Liver (tissue), 9 donors: Measurements from ENCODE around the gene NEK5. TPM values are rescaled to one million over a fixed set of nuclear protein-coding genes. Genes with fewer than 3 reads are reported as not detected.

Experiments used
- DNase-seq: peaks from one replicate; pipeline ENCODE4 v3.0.0-alpha.2; 2017; ENCODE audit warnings: low spot score
- H3K27ac ChIP-seq, 2 donors: one replicate each; pipeline ENCODE4 v1.7.0; 2013; ENCODE audit warnings: inconsistent platforms in 2 of 2, low read length in 2 of 2, control low read depth in 1 of 2, low read depth in 1 of 2, mild to moderate bottlenecking in 1 of 2
- H3K27me3 ChIP-seq, 4 donors: one replicate each; pipeline versions ENCODE4 v1.6.1 to v1.7.0; 2013; ENCODE audit warnings: low read length in 3 of 4, inconsistent platforms in 1 of 4, mild to moderate bottlenecking in 1 of 4, moderate library complexity in 1 of 4; ENCODE audit not compliant: control insufficient read depth in 4 of 4, insufficient read depth in 4 of 4
- H3K36me3 ChIP-seq, 4 donors: one replicate each; pipeline versions ENCODE4 v1.6.1 to v1.7.0; 2013; ENCODE audit warnings: low read length in 3 of 4, mild to moderate bottlenecking in 3 of 4, low read depth in 1 of 4, moderate library complexity in 1 of 4; ENCODE audit not compliant: control insufficient read depth in 4 of 4, insufficient read depth in 3 of 4
- H3K4me1 ChIP-seq, 4 donors: one replicate each; pipeline versions ENCODE4 v1.6.1 to v1.7.0; 2013; ENCODE audit warnings: low read length in 3 of 4, mild to moderate bottlenecking in 3 of 4, moderate library complexity in 1 of 4; ENCODE audit not compliant: control insufficient read depth in 4 of 4, insufficient read depth in 4 of 4
- H3K4me3 ChIP-seq, 3 donors: one replicate each; pipeline versions ENCODE4 v1.6.1 to v1.7.0; 2013; ENCODE audit warnings: low read length in 3 of 3, control low read depth in 1 of 3, low read depth in 1 of 3, mild to moderate bottlenecking in 1 of 3
- H3K9ac ChIP-seq, 2 donors: one replicate each; pipeline ENCODE4 v1.7.0; 2013; ENCODE audit warnings: low read length in 2 of 2, mild to moderate bottlenecking in 2 of 2, moderate library complexity in 2 of 2, control low read depth in 1 of 2, low read depth in 1 of 2
- H3K9me3 ChIP-seq, 4 donors: one replicate each; pipeline versions ENCODE4 v1.6.1 to v1.7.0; 2013; ENCODE audit warnings: low read length in 3 of 4; ENCODE audit not compliant: control insufficient read depth in 4 of 4
- EGR1 ChIP-seq, 2 donors: IDR thresholded peaks; 2 replicates each; pipeline ENCODE4 v1.6.1; 2016 to 2018; ENCODE audit warnings: antibody characterized with exemption in 2 of 2, low read depth in 2 of 2
- FOXA1 ChIP-seq: IDR thresholded peaks from 2 replicates; pipeline ENCODE4 v1.6.1; 2016; ENCODE audit warnings: antibody characterized with exemption
- FOXA2 ChIP-seq: IDR thresholded peaks from 2 replicates; pipeline ENCODE4 v1.6.1; 2016; ENCODE audit warnings: antibody characterized with exemption
- GABPA ChIP-seq, 2 donors: IDR thresholded peaks in 1 of 2; conservative IDR thresholded peaks in 1 of 2; 2 replicates each; pipeline ENCODE4 v1.6.1; 2016; ENCODE audit warnings: antibody characterized with exemption in 2 of 2, mild to moderate bottlenecking in 1 of 2, moderate library complexity in 1 of 2
- HNF4A ChIP-seq, 2 donors: conservative IDR thresholded peaks; 2 replicates each; pipeline ENCODE4 v1.6.1; 2016; ENCODE audit warnings: antibody characterized with exemption in 2 of 2, mild to moderate bottlenecking in 2 of 2
- JUND ChIP-seq, 2 donors: IDR thresholded peaks; 2 replicates each; pipeline ENCODE4 v1.6.1; 2016; ENCODE audit warnings: antibody characterized with exemption in 2 of 2
- NR2F2 ChIP-seq: IDR thresholded peaks from 2 replicates; pipeline ENCODE4 v1.6.1; 2016; ENCODE audit warnings: antibody characterized with exemption
- SP1 ChIP-seq: IDR thresholded peaks from 2 replicates; pipeline ENCODE4 v1.6.1; 2018; ENCODE audit warnings: antibody characterized with exemption, mild to moderate bottlenecking
- TAF1 ChIP-seq: conservative IDR thresholded peaks from 2 replicates; pipeline ENCODE4 v1.6.1; 2016; ENCODE audit warnings: antibody characterized with exemption, mild to moderate bottlenecking
- YY1 ChIP-seq: IDR thresholded peaks from 2 replicates; pipeline ENCODE4 v1.6.1; 2016; ENCODE audit warnings: antibody characterized with exemption, mild to moderate bottlenecking
- WGBS: extraction: QIAGEN DNeasy Blood & Tissue Kit; methylation state at CpG from one replicate; pipeline ENCODE4 v1.1.7; 2013; 5-methylcytosine and 5-hydroxymethylcytosine counted together
- polyA plus RNA-seq, 2 donors: library from polyadenylated mRNA; stranded (reverse) in 1 of 2; unstranded in 1 of 2; fragments of 200-250 nt in 1 of 2; fragments of >200 nt in 1 of 2; fragmentation: Nextera tagmentation in 1 of 2; extraction: Ambion mirVana in 1 of 2; gene quantifications; one replicate each; pipeline versions ENCODE4 v1.2.1 to v1.2.3, GENCODE V29; 2013 to 2015
- total RNA-seq, 2 donors: library from RNA; depleted of rRNA; stranded (reverse); fragments of >200 nt; gene quantifications; one replicate each; pipeline ENCODE4 v1.2.3, GENCODE V29; 2014
- TF ChIP-seq, protein P1 (sequence below): IDR thresholded peaks from 2 replicates; pipeline ENCODE4 v1.6.1; 2016; ENCODE audit warnings: antibody characterized with exemption
- donor health status: healthy.
- donor health status: healthy.
- donor health status: healthy.
- donor health status: healthy.
- donor health status: healthy.

Gene NEK5
- total and polyA plus RNA-seq, 4 donors, result 0.08 to 0.63 (median 0.23) TPM; not detected in 1

DNA sequence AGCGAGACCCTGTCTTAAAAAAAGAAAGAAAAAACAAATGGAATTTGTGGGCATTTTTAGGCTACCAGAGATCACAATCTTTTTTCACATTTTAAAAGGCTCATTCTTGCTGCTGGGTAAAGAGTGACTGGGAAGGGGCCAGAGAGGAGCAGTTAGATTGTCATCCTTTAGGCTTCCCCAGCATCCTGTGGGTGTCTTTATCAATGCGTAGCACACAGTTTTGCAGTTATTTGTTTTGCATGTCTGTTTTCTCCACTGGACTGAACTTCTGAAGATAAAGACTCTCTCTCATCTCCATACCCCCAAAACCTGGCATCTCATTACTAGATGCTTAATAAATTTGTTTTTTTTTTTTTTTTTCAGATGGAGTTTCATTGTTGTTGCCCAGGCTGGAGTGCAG is 106.5 kb downstream of the NEK5 start (continued):
- TF ChIP-seq, protein P1, sequence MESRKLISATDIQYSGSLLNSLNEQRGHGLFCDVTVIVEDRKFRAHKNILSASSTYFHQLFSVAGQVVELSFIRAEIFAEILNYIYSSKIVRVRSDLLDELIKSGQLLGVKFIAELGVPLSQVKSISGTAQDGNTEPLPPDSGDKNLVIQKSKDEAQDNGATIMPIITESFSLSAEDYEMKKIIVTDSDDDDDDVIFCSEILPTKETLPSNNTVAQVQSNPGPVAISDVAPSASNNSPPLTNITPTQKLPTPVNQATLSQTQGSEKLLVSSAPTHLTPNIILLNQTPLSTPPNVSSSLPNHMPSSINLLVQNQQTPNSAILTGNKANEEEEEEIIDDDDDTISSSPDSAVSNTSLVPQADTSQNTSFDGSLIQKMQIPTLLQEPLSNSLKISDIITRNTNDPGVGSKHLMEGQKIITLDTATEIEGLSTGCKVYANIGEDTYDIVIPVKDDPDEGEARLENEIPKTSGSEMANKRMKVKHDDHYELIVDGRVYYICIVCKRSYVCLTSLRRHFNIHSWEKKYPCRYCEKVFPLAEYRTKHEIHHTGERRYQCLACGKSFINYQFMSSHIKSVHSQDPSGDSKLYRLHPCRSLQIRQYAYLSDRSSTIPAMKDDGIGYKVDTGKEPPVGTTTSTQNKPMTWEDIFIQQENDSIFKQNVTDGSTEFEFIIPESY, result no peak
- TF ChIP-seq FOXA2 (no peak), EGR1 (IDR thresholded peaks at IDR 0.05; ENCODE audit: low read depth in 2 of 2) (no peak), JUND (IDR thresholded peaks at IDR 0.05) (no peak)

GRCh38 chr13:52020191-52020590 is 108.7 kb downstream of the NEK5 start:
- H3K36me3 ChIP-seq, result peaks cover 3 to 21% (median 13%) of the 10 kb centered on the region in 4 donors
- H3K4me3 ChIP-seq, result no peak overlapping the region
- 93% methylated on average over 3 of the region's 3 CpGs for WGBS

DNA sequence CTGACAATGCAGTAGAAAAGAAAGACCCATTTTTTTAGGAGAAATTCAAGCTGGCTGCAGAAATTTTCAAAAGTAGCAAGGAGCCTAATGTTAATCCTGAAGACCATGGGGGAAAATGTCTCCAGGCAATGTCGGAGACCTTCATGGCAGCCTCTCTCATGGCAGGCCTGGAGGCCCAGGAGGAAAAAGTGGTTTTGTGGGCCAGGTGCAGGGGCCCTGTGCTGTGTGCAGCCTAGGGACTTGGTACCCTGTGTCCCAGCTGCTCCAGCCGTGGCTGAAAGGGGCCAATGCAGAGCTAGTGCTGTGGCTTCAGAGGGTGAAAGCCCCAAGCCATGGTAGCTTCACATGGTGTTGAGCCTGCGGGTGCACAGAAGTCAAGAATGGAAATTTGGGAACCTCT is 112.6 kb downstream of the NEK5 start:
- peaks cover 1 to 16% (median 12%) of the 10 kb centered on the region in 4 donors for H3K4me1 ChIP-seq

More at GRCh38 chr13:52020191-52020590, 108.7 kb downstream of the NEK5 start:
- H3K27ac ChIP-seq, result no peak overlapping the region
- no peak for TF ChIP-seq FOXA1
- no peak for TF ChIP-seq GABPA (IDR thresholded peaks at IDR 0.05 in 1 of 2, conservative IDR thresholded peaks at IDR 0.05 in 1 of 2)
- TF ChIP-seq, protein P1, result no peak
- no peak for TF ChIP-seq FOXA2
- no peak for TF ChIP-seq HNF4A (conservative IDR thresholded peaks at IDR 0.05)
- no peak for TF ChIP-seq SP1
- TF ChIP-seq NR2F2, result no peak
- DNase-seq, result no peak
- H3K27me3 ChIP-seq, result no peaks in the 10 kb centered on the region
- H3K4me1 ChIP-seq, result peaks cover 2 to 6% (median 4%) of the 10 kb centered on the region in 4 donors
- H3K9me3 ChIP-seq, result no peaks in the 10 kb centered on the region
- no peak overlapping the region for H3K9ac ChIP-seq

More for the DNA sequence above, 112.6 kb downstream of the NEK5 start:
- Histone ChIP-seq H3K27ac (no peak overlapping the region), H3K4me3 (no peak overlapping the region), H3K9me3 (no peaks in the 10 kb centered on the region), H3K27me3 (no peaks in the 10 kb centered on the region), H3K36me3 (peaks cover 2 to 13% (median 13%) of the 10 kb centered on the region in 4 donors), H3K9ac (no peak overlapping the region)
- TF ChIP-seq, protein P1, result no peak
- no peak for TF ChIP-seq TAF1
- no peak for TF ChIP-seq EGR1 (IDR thresholded peaks at IDR 0.05; ENCODE audit: low read depth in 2 of 2)
- TF ChIP-seq FOXA1, result no peak
- TF ChIP-seq YY1, result no peak
- TF ChIP-seq SP1, result no peak
- no peak for TF ChIP-seq NR2F2
- TF ChIP-seq HNF4A (conservative IDR thresholded peaks at IDR 0.05), result no peak
- no peak for DNase-seq
- WGBS, result 96% methylated on average over 3 of the region's 3 CpGs
